ENCODE data around the gene PREB. TPM values are rescaled to one million over a fixed set of nuclear protein-coding genes. Genes with fewer than 3 reads are reported as not detected.
"Not testable (repeated sequence)": the region's sequence is repeated elsewhere in the genome, so short reads cannot be mapped to it uniquely, and the experiment has no call there.

The PREB gene
- total RNA-seq, 1 donor from 2014 or later: 42.9 TPM

DNA sequence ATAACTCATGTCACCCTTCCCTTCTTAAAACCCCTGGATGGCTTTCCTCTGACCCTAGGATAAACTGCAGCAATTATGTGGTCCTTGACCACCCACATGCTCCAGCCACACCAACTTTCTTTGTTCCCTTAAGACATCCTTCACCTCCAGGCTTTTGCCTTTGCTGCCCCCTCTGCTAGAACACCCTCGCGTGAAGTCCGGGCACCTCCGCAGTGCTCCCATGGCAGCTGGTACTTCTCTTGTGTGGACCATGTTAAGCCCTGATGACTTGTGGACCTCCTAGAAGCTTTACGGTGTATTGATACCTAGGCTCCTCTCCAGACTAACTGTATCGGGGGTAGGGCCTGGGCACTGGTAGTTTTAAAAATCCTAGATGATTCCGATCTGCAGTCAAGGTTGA is 11.6 kb downstream of the PREB start:
- Mint-ChIP-seq H3K27ac (ENCODE audit: unreplicated experiment) (no peak overlapping the region), H3K4me1 (ENCODE audit: unreplicated experiment) (peaks cover 11% of the 10 kb centered on the region), H3K9me3 (ENCODE audit: unreplicated experiment) (no peaks in the 10 kb centered on the region), H3K27me3 (ENCODE audit: unreplicated experiment) (peaks cover 18% of the 10 kb centered on the region), H3K4me3 (ENCODE audit: unreplicated experiment) (peak overlapping the region; percentile 89), H3K36me3 (ENCODE audit: low read depth, unreplicated experiment) (peaks cover 8% of the 10 kb centered on the region)
- no peak for DNase-seq (ENCODE audit: low spot score)
- TF ChIP-seq CTCF (IDR thresholded peaks at IDR 0.05; ENCODE audit: unreplicated experiment): no peak

DNA sequence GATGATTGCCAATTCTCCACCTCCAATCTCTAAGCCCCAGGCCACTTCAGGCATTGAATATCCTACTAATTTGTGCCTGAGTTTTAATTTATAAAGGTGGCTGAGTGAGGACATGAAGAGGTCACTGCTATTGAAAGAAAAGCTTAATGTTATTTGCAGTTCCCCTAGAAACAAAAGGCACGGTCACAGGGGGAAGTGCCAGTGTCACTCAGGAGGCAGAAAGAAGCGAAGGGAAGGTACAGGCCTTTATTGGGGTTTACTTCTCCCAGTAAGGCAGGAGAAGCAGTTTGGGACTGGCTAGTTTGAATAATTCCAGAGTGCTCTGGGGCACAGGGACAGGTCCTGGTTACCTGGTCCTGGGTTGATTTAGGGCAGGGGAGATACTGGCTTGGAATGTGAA is 12.5 kb downstream of the PREB start:
- Mint-ChIP-seq H3K4me3 (ENCODE audit: unreplicated experiment) (no peak overlapping the region), H3K27me3 (ENCODE audit: unreplicated experiment) (peaks cover 18% of the 10 kb centered on the region), H3K27ac (ENCODE audit: unreplicated experiment) (no peak overlapping the region), H3K9me3 (ENCODE audit: unreplicated experiment) (no peaks in the 10 kb centered on the region), H3K36me3 (ENCODE audit: low read depth, unreplicated experiment) (peaks cover 8% of the 10 kb centered on the region), H3K4me1 (ENCODE audit: unreplicated experiment) (peaks cover 11% of the 10 kb centered on the region)
- no peak for TF ChIP-seq CTCF (IDR thresholded peaks at IDR 0.05; ENCODE audit: unreplicated experiment)
- no peak for DNase-seq (ENCODE audit: low spot score)

DNA sequence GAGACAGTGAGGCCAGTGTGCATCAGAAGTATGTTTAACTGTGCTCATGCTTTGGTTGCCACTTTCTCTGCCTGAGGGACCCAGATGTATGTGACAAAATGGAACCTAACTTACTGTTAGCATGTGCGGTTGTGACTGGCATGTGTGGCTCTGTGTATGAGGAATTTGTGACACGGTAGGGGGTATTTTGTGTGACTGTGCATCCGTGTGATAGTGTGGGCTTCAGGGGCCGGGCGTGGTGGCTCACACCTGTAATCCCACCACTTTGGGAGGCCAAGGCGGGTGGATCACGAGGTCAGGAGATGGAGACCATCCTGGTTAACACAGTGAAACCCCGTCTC is 15.1 kb downstream of the PREB start:
- DNase-seq (ENCODE audit: low spot score); H3K27ac Mint-ChIP-seq (ENCODE audit: unreplicated experiment); H3K36me3 Mint-ChIP-seq (ENCODE audit: low read depth, unreplicated experiment); H3K9me3 Mint-ChIP-seq (ENCODE audit: unreplicated experiment): not testable (repeated sequence)
- H3K4me1 Mint-ChIP-seq (ENCODE audit: unreplicated experiment): peaks cover 11% of the 10 kb centered on the region
- peaks cover 17% of the 10 kb centered on the region for H3K27me3 Mint-ChIP-seq (ENCODE audit: unreplicated experiment)
- peak overlapping the region; percentile 67 for H3K4me3 Mint-ChIP-seq (ENCODE audit: unreplicated experiment)

- TF ChIP-seq CTCF (IDR thresholded peaks at IDR 0.05; ENCODE audit: unreplicated experiment): no peak
- peak within 1 kb of the TSS; percentile 67 for H3K4me3 Mint-ChIP-seq (ENCODE audit: unreplicated experiment)
- peaks cover 8% of the 10 kb centered on the region for H3K36me3 Mint-ChIP-seq (ENCODE audit: low read depth, unreplicated experiment)
- no peak within 1 kb of the TSS for H3K27ac Mint-ChIP-seq (ENCODE audit: unreplicated experiment)
- H3K27me3 Mint-ChIP-seq (ENCODE audit: unreplicated experiment): peaks cover 15% of the 10 kb centered on the region
- H3K9me3 Mint-ChIP-seq (ENCODE audit: unreplicated experiment): no peaks in the 10 kb centered on the region
- peak; percentile 18 for DNase-seq (ENCODE audit: low spot score)
- peaks cover 11% of the 10 kb centered on the region for H3K4me1 Mint-ChIP-seq (ENCODE audit: unreplicated experiment)
Observed at GRCh38 chr2:27118525-27119329, 15.7 kb downstream of the PREB start, which contains the start of gene CGREF1. TSS of gene CGREF1 (minus strand) at chr2:27119128. CDS start at chr2:27104366, 14,762 bp downstream.

DNA sequence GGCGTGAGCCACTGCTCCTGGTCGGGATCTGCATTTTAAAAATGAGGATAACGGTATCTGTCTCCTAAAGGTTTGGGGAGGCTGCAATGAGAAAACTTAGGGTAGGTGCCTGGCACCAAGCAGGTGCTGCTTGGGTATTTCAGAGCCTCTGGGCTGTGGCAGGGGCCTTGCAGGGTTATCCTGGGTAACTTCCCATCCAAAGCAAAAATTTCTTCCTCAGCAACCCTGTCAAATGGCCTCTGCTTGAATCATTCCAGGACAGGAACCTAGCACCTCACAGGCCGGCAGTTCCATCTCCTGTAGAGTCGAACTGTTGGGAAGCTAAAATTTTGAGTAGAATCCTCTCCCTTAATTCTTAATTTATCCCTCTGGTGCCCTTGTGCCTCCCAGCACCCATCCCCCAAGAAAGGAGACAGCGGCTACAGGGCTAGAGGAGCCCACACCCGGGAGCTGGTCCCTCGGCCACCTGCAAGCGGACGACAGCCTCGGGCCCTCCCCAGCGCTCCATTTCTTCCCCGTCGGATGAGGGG is 16.4 kb downstream of the PREB start:
- Mint-ChIP-seq H3K27ac (ENCODE audit: unreplicated experiment) (no peak overlapping the region), H3K4me1 (ENCODE audit: unreplicated experiment) (peaks cover 8% of the 10 kb centered on the region), H3K4me3 (ENCODE audit: unreplicated experiment) (no peak overlapping the region), H3K9me3 (ENCODE audit: unreplicated experiment) (no peaks in the 10 kb centered on the region), H3K27me3 (ENCODE audit: unreplicated experiment) (peaks cover 15% of the 10 kb centered on the region), H3K36me3 (ENCODE audit: low read depth, unreplicated experiment) (peaks cover 8% of the 10 kb centered on the region)
- no peak for DNase-seq (ENCODE audit: low spot score)
- no peak for TF ChIP-seq CTCF (IDR thresholded peaks at IDR 0.05; ENCODE audit: unreplicated experiment)

Data from endothelial cell (in vitro differentiated cells).